Keratinocyte (primary cell): ENCODE data around the gene CC2D2B.

Experiments used
- CTCF ChIP-seq, 3 experiments: IDR thresholded peaks in 1 of 3; conservative IDR thresholded peaks in 1 of 3; optimal IDR thresholded peaks in 1 of 3; 2 replicates in 2 of 3; 3 replicates in 1 of 3; pipeline versions ENCODE3 to v1.5.1; 2011; ENCODE audit warnings: low read length in 3 of 3, mild to moderate bottlenecking in 3 of 3, moderate library complexity in 2 of 3, control low read depth in 1 of 3, inconsistent platforms in 1 of 3; ENCODE audit not compliant: insufficient read depth in 2 of 3; ENCODE audit errors: extremely low read depth in 1 of 3
- EZH2 ChIP-seq: IDR thresholded peaks from one replicate; pipeline ENCODE4 v1.6.1; 2012; ENCODE audit warnings: inconsistent platforms, mild to moderate bottlenecking, low read length, moderate library complexity

GRCh38 chr10:96034625-96035024 is 126.8 kb downstream of the CC2D2B start:
- TF ChIP-seq CTCF (optimal IDR thresholded peaks at IDR 0.05 in 1 of 3, IDR thresholded peaks at IDR 0.05 in 1 of 3, conservative IDR thresholded peaks at IDR 0.05 in 1 of 3; ENCODE audit: extremely low read depth in 1 of 3, insufficient read depth in 2 of 3, low read length in 3 of 3) (no peak), EZH2 (no peak)
